ENCODE data around the gene NHLRC2.

The NHLRC2 gene

DNA sequence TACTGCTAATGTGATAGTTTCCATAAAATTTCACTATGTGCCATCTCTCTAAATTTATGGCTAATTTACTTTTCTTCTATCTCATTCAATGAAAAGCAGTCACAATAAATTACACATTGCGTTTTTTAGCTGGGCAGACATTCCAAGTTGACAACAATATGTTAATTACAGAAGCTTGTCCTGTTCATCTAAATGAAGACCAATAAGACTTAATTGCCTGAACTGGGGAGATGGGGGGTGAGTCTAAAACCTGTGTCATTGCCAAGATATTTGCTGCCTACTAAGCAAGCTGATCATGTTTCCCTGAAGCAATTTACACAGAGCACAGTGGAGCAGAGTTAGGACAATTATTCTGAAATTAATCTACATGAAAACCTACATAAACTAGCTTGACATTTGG is 99.9 kb downstream of the NHLRC2 start:
- no peaks in the 10 kb centered on the region for H3K79me2 ChIP-seq (ENCODE audit: insufficient read depth, low read length)
- no peaks in the 10 kb centered on the region for H3F3A ChIP-seq (ENCODE audit: insufficient read depth, low read length)
- no peak overlapping the region for H3K27ac ChIP-seq (ENCODE audit: low read depth, low read length, poor library complexity, severe bottlenecking)
- no peak overlapping the region for H3K9ac ChIP-seq (ENCODE audit: low read length)
- H3K9me3 ChIP-seq (ENCODE audit: low read length) = no peaks in the 10 kb centered on the region
- no peak overlapping the region for H3K4me2 ChIP-seq (ENCODE audit: low read length)
- no peak overlapping the region for H2AFZ ChIP-seq (ENCODE audit: low read length)
- H3K36me3 ChIP-seq (ENCODE audit: insufficient read depth, low read length) = no peaks in the 10 kb centered on the region; the same call in 1 of the 2 replicates
- TF ChIP-seq CTCF (IDR thresholded peaks at IDR 0.05; ENCODE audit: low read length) (no peak), EZH2 (IDR thresholded peaks at IDR 0.05; ENCODE audit: borderline replicate concordance, low read length) (no peak)
- no peak overlapping the region for H3K4me3 ChIP-seq (ENCODE audit: low read depth, low read length, poor library complexity, severe bottlenecking)
- H3K4me1 ChIP-seq (ENCODE audit: insufficient read depth, low read length, severe bottlenecking) = peaks cover 12% of the 10 kb centered on the region
- no peaks in the 10 kb centered on the region for H3K9me2 ChIP-seq (ENCODE audit: low read depth, low read length)
- H3K27me3 ChIP-seq (ENCODE audit: insufficient read depth, low read length) = no peaks in the 10 kb centered on the region
- no peaks in the 10 kb centered on the region for H4K20me1 ChIP-seq (ENCODE audit: insufficient read depth, low read length)

DNA sequence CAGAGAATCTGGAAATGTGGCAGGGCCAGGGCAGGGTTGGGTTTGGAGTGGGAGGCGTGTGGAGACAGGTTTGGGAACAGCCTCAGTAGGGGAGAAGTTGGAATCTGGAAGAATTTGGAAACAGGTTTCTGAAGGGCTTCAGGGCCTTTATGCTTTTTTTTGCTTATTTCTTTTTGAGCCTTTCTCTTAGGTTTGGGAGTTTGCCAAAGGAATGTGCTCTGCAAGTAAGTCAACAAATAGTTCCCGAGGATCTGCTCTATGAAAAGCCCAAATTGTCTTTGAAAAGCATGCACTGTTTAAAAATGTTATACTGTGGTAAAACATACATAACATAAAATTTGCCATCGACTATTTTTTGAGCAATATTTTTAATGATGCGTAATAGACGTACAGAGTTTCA is 102.6 kb downstream of the NHLRC2 start:
- Histone ChIP-seq H3K36me3 (ENCODE audit: insufficient read depth, low read length) (no peaks in the 10 kb centered on the region; the same call in 1 of the 2 replicates), H2AFZ (ENCODE audit: low read length) (no peak overlapping the region), H3K4me1 (ENCODE audit: insufficient read depth, low read length, severe bottlenecking) (peaks cover 38% of the 10 kb centered on the region), H3F3A (ENCODE audit: insufficient read depth, low read length) (no peaks in the 10 kb centered on the region; the same call in none of the 2 replicates), H4K20me1 (ENCODE audit: insufficient read depth, low read length) (no peaks in the 10 kb centered on the region), H3K79me2 (ENCODE audit: insufficient read depth, low read length) (no peaks in the 10 kb centered on the region), H3K9ac (ENCODE audit: low read length) (no peak overlapping the region), H3K9me3 (ENCODE audit: low read length) (no peaks in the 10 kb centered on the region), H3K4me3 (ENCODE audit: low read depth, low read length, poor library complexity, severe bottlenecking) (no peak overlapping the region), H3K9me2 (ENCODE audit: low read depth, low read length) (no peaks in the 10 kb centered on the region), H3K27ac (ENCODE audit: low read depth, low read length, poor library complexity, severe bottlenecking) (no peak overlapping the region), H3K27me3 (ENCODE audit: insufficient read depth, low read length) (no peaks in the 10 kb centered on the region), H3K4me2 (ENCODE audit: low read length) (no peak overlapping the region)
- no peak for TF ChIP-seq CTCF (IDR thresholded peaks at IDR 0.05; ENCODE audit: low read length)
- no peak for TF ChIP-seq EZH2 (IDR thresholded peaks at IDR 0.05; ENCODE audit: borderline replicate concordance, low read length)

DNA sequence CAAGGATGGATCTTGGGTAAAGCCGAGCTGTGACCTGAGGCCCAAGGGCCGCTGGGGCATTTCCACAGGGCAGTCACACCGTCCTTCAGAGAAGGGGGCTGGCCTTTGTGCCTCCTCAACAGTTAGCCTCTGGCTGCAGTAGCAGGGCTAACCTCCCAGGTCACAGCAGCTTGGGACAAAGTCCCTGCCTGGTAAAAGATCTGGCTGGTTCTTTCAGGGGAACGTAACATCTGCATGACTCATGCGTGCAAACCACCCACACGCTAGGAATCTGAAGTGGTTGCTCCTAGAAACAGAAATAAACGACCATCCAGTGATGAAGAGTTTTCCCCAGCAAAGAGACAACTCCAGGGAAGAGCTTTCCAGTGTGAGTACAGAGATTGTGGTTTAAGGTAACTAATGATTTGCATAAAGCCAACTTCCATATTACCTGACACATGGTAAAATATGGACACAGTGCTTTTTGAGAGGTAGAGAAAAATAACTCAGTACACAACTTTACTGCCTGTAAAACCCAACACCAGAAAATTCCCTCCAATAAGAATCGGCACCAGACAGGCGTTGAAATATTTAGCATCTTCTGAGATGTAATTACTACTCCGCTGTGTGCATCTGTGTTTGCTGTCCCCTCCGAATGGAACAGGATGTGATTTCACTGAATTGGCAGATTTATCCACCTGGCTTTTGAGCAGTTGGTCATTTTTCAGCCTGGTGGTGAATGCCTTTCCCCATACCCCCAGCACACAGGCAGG is 104.3 kb downstream of the NHLRC2 start:
- Histone ChIP-seq H3K4me2 (ENCODE audit: low read length) (peak overlapping the region; percentile 54; the same call in 1 of the 2 replicates), H3F3A (ENCODE audit: insufficient read depth, low read length) (no peaks in the 10 kb centered on the region; the same call in none of the 2 replicates), H3K9me3 (ENCODE audit: low read length) (no peaks in the 10 kb centered on the region), H3K9ac (ENCODE audit: low read length) (no peak overlapping the region), H3K27ac (ENCODE audit: low read depth, low read length, poor library complexity, severe bottlenecking) (peak overlapping the region; percentile 90), H3K79me2 (ENCODE audit: insufficient read depth, low read length) (no peaks in the 10 kb centered on the region), H2AFZ (ENCODE audit: low read length) (no peak overlapping the region), H3K4me3 (ENCODE audit: low read depth, low read length, poor library complexity, severe bottlenecking) (no peak overlapping the region), H3K4me1 (ENCODE audit: insufficient read depth, low read length, severe bottlenecking) (peaks cover 41% of the 10 kb centered on the region), H3K36me3 (ENCODE audit: insufficient read depth, low read length) (no peaks in the 10 kb centered on the region; the same call in 1 of the 2 replicates), H4K20me1 (ENCODE audit: insufficient read depth, low read length) (no peaks in the 10 kb centered on the region), H3K27me3 (ENCODE audit: insufficient read depth, low read length) (no peaks in the 10 kb centered on the region), H3K9me2 (ENCODE audit: low read depth, low read length) (no peaks in the 10 kb centered on the region)
- TF ChIP-seq CTCF (IDR thresholded peaks at IDR 0.05; ENCODE audit: low read length) (no peak), EZH2 (IDR thresholded peaks at IDR 0.05; ENCODE audit: borderline replicate concordance, low read length) (no peak)
